Epidermal melanocyte (primary cell): Measurements from ENCODE around the gene OR10J5.
"Not testable (repeated sequence)": the region's sequence is repeated elsewhere in the genome, so short reads cannot be mapped to it uniquely, and the experiment has no call there.

Source experiments
- DNase-seq: peaks from one replicate; pipeline ENCODE4 v3.0.0; 2011; ENCODE audit warnings: low spot score; ENCODE audit not compliant: insufficient read length

The OR10J5 gene

GRCh38 chr1:159535907-159536306 is at the start of gene OR10J5:
OR10J5 (minus strand) TSS chr1:159536007; CDS start chr1:159536007, 0 bp downstream.
- no peak for DNase-seq

GRCh38 chr1:159584536-159584935 is 48.7 kb upstream of the OR10J5 start:
- DNase-seq = no peak

- no peak for DNase-seq
Observed at GRCh38 chr1:159581422-159581821, 45.6 kb upstream of the OR10J5 start.

- no peak for DNase-seq
Observed at GRCh38 chr1:159580340-159580739, 44.5 kb upstream of the OR10J5 start.

- DNase-seq = no peak
Observed at GRCh38 chr1:159577446-159577845, 41.6 kb upstream of the OR10J5 start.

- no peak for DNase-seq
Observed at GRCh38 chr1:159562680-159563079, 26.9 kb upstream of the OR10J5 start.

GRCh38 chr1:159561497-159561896 is 25.7 kb upstream of the OR10J5 start:
- no peak for DNase-seq

- no peak for DNase-seq
Observed at GRCh38 chr1:159560599-159560998, 24.8 kb upstream of the OR10J5 start.

GRCh38 chr1:159556931-159557369 is 21.1 kb upstream of the OR10J5 start:
- no peak for DNase-seq

GRCh38 chr1:159554696-159555095 is 18.9 kb upstream of the OR10J5 start:
- no peak for DNase-seq

- DNase-seq = no peak
Observed at GRCh38 chr1:159554261-159554660, 18.5 kb upstream of the OR10J5 start.

GRCh38 chr1:159548126-159548525 is 12.3 kb upstream of the OR10J5 start:
- DNase-seq = no peak

- no peak for DNase-seq
Observed at GRCh38 chr1:159532922-159533321, 2.9 kb downstream of the OR10J5 start.

- not testable (repeated sequence) for DNase-seq
Observed at GRCh38 chr1:159524792-159525191, 11.0 kb downstream of the OR10J5 start.

- no peak for DNase-seq
Observed at GRCh38 chr1:159510229-159510541, 25.6 kb downstream of the OR10J5 start.

GRCh38 chr1:159509440-159510228 is 26.2 kb downstream of the OR10J5 start:
- no peak for DNase-seq

- no peak for DNase-seq
Observed at GRCh38 chr1:159508951-159509350, 26.9 kb downstream of the OR10J5 start.

GRCh38 chr1:159505676-159506075 is 30.1 kb downstream of the OR10J5 start:
- no peak for DNase-seq

- no peak for DNase-seq
Observed at GRCh38 chr1:159501082-159501481, 34.7 kb downstream of the OR10J5 start.

GRCh38 chr1:159494513-159495210 is 41.1 kb downstream of the OR10J5 start:
- DNase-seq = not testable (repeated sequence)

GRCh38 chr1:159493354-159493753 is 42.5 kb downstream of the OR10J5 start:
- no peak for DNase-seq

- DNase-seq = no peak
Observed at GRCh38 chr1:159492575-159493323, 43.1 kb downstream of the OR10J5 start.
